ENCODE results near the gene TDRD9. TPM values are rescaled to one million over a fixed set of nuclear protein-coding genes. Genes with fewer than 3 reads are reported as not detected.

Gene TDRD9, protein sequence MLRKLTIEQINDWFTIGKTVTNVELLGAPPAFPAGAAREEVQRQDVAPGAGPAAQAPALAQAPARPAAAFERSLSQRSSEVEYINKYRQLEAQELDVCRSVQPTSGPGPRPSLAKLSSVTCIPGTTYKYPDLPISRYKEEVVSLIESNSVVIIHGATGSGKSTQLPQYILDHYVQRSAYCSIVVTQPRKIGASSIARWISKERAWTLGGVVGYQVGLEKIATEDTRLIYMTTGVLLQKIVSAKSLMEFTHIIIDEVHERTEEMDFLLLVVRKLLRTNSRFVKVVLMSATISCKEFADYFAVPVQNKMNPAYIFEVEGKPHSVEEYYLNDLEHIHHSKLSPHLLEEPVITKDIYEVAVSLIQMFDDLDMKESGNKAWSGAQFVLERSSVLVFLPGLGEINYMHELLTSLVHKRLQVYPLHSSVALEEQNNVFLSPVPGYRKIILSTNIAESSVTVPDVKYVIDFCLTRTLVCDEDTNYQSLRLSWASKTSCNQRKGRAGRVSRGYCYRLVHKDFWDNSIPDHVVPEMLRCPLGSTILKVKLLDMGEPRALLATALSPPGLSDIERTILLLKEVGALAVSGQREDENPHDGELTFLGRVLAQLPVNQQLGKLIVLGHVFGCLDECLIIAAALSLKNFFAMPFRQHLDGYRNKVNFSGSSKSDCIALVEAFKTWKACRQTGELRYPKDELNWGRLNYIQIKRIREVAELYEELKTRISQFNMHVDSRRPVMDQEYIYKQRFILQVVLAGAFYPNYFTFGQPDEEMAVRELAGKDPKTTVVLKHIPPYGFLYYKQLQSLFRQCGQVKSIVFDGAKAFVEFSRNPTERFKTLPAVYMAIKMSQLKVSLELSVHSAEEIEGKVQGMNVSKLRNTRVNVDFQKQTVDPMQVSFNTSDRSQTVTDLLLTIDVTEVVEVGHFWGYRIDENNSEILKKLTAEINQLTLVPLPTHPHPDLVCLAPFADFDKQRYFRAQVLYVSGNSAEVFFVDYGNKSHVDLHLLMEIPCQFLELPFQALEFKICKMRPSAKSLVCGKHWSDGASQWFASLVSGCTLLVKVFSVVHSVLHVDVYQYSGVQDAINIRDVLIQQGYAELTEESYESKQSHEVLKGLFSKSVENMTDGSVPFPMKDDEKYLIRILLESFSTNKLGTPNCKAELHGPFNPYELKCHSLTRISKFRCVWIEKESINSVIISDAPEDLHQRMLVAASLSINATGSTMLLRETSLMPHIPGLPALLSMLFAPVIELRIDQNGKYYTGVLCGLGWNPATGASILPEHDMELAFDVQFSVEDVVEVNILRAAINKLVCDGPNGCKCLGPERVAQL (N-terminal part only)
- total RNA-seq (2014; rRNA removed; shearing (Covaris generic)) (not detected in 2 replicates), polyA plus RNA-seq (2016; fragmentation: Nextera tagmentation; extraction: Ambion mirVana) (0.24 TPM in 1 of 2 replicates, not detected in the other)
- long read RNA-seq, result 0 reads

DNA sequence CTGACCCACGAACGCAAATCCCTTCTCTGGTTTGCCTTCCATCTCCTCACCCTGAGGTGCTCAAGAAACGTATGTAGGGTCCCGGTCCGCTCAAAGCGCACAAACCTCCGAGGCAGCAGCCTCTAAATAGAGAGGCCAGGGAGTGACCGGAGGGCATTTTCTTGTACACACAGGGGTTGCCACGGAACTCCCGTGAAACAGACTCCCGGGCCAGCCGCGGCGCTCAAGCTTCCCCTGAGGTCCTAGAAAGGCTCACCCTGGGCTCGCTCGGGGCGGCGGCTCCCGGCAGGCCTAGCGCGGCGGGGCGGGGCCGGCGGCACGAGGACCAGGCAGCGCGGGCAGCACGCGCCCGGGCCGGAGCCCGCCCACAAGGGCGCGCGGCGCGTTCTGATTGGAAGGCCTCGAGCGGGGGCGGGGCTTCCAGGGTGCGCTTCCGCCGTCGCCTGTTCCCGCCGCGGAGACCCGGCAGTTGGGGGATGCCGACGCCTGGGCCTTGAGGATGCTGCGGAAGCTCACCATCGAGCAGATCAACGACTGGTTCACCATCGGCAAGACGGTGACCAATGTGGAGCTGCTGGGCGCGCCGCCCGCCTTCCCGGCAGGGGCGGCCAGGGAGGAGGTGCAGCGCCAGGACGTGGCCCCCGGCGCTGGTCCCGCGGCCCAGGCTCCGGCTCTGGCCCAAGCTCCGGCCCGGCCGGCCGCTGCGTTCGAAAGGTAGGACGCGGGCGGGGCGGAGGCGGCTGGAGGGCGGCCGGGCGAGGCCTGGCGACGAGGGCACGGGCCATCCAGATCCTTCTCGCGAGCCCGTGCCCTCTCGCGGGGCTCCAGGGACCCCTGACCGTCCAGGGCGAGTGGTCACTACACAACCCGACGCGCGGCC, at the start of gene TDRD9:
TDRD9 (plus strand) TSS at position 446 of the 880 bp plus-strand sequence; CDS start at position 500, 54 bp downstream.
- no peak within 1 kb of the TSS for H3K27ac Mint-ChIP-seq
- H3K9me3 Mint-ChIP-seq, result no peaks in the 10 kb centered on the region; the same call in 2 of the 3 replicates
- Histone ChIP-seq H3K27me3 (ENCODE audit: insufficient read depth) (no peaks in the 10 kb centered on the region), H3K4me3 (no peak within 1 kb of the TSS), H4K20me1 (replicated peaks; ENCODE audit: insufficient read depth) (no peaks in the 10 kb centered on the region), H3K79me2 (replicated peaks; ENCODE audit: insufficient read depth) (no peaks in the 10 kb centered on the region), H3K4me2 (no peak within 1 kb of the TSS), H3F3A (replicated peaks; ENCODE audit: low read depth) (no peaks in the 10 kb centered on the region), H3K27ac (ENCODE audit: low read depth) (no peak within 1 kb of the TSS), H3K9me2 (ENCODE audit: insufficient read depth) (no peaks in the 10 kb centered on the region), H2AFZ (no peak within 1 kb of the TSS), H3K4me1 (ENCODE audit: insufficient read depth) (no peaks in the 10 kb centered on the region; the same call in 1 of the 2 replicates), H3K36me3 (ENCODE audit: insufficient read depth) (no peaks in the 10 kb centered on the region)
- no peak within 1 kb of the TSS; the same call in 2 of the 3 replicates for H3K4me3 Mint-ChIP-seq
- no peaks in the 10 kb centered on the region for H3K27me3 Mint-ChIP-seq (ENCODE audit: insufficient read depth, low read depth, poor library complexity)
- TF ChIP-seq EZH2 (IDR thresholded peaks at IDR 0.05; ENCODE audit: low read depth, unreplicated experiment) (no peak), POLR2AphosphoS5 (IDR thresholded peaks at IDR 0.05; ENCODE audit: low read depth) (no peak), NANOG (IDR thresholded peaks at IDR 0.05; ENCODE audit: borderline replicate concordance) (no peak), STAT1 (IDR thresholded peaks at IDR 0.05; ENCODE audit: unreplicated experiment) (no peak), ZNF114 (CRISPR knock-in tag; IDR thresholded peaks at IDR 0.05) (no peak), CREB1 (CRISPR knock-in tag; IDR thresholded peaks at IDR 0.05; ENCODE audit: low read depth) (no peak), ZNF331 (CRISPR knock-in tag; IDR thresholded peaks at IDR 0.05; ENCODE audit: low read depth) (no peak), JUNB (IDR thresholded peaks at IDR 0.05; ENCODE audit: unreplicated experiment) (no peak)
- TF ChIP-seq, protein P1, sequence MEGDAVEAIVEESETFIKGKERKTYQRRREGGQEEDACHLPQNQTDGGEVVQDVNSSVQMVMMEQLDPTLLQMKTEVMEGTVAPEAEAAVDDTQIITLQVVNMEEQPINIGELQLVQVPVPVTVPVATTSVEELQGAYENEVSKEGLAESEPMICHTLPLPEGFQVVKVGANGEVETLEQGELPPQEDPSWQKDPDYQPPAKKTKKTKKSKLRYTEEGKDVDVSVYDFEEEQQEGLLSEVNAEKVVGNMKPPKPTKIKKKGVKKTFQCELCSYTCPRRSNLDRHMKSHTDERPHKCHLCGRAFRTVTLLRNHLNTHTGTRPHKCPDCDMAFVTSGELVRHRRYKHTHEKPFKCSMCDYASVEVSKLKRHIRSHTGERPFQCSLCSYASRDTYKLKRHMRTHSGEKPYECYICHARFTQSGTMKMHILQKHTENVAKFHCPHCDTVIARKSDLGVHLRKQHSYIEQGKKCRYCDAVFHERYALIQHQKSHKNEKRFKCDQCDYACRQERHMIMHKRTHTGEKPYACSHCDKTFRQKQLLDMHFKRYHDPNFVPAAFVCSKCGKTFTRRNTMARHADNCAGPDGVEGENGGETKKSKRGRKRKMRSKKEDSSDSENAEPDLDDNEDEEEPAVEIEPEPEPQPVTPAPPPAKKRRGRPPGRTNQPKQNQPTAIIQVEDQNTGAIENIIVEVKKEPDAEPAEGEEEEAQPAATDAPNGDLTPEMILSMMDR (conservative IDR thresholded peaks at IDR 0.05; ENCODE audit: low read depth in 2 of 2), result no peak
- DNase-seq (ENCODE audit: low spot score) (peak; percentile 11), ATAC-seq (no peak)
- peaks cover 4% of the 10 kb centered on the region; the same call in 1 of the 3 replicates for H3K4me1 Mint-ChIP-seq
- H3K36me3 Mint-ChIP-seq (ENCODE audit: low read depth), result no peaks in the 10 kb centered on the region

Measured in GM23338 (cell line).